ENCODE measurements around the gene CLSTN3.

DNA sequence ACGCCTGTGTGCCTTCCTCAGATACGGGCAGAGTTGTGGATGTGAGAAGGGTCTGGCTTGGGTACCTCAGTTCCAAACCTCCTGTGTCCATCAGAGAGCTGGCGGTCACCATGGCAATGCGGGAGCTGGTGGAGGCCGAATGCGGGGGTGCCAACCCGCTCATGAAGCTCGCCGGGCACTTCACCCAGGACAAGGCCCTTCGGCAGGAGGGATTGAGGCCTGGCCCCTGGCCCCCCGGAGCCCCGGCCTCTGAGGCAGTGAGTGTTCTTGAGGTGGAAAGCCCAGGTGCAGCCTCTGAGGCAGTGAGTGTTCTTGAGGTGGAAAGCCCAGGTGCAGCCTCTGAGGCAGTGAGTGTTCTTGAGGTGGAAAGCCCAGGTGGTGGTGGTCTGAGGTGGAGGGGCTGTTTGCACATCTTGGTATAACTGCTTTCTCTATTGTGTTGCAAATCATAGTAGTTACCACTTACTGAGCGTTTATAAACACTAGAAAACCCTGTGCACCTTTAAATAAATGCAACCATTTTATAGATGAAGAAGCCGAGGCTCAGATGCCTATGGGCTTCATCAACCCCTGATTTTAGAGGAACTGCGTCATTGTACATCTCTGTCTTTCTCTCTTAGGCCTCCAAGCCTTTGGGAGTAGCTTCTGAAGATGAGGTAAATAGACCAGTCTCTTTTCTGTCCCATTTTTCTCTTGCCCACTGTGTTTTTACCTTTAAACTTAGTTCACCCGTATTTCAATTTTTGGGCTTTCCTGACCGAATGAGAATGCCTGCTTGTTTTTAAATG is 60.3 kb downstream of the CLSTN3 start:
- TF ChIP-seq, protein P1, sequence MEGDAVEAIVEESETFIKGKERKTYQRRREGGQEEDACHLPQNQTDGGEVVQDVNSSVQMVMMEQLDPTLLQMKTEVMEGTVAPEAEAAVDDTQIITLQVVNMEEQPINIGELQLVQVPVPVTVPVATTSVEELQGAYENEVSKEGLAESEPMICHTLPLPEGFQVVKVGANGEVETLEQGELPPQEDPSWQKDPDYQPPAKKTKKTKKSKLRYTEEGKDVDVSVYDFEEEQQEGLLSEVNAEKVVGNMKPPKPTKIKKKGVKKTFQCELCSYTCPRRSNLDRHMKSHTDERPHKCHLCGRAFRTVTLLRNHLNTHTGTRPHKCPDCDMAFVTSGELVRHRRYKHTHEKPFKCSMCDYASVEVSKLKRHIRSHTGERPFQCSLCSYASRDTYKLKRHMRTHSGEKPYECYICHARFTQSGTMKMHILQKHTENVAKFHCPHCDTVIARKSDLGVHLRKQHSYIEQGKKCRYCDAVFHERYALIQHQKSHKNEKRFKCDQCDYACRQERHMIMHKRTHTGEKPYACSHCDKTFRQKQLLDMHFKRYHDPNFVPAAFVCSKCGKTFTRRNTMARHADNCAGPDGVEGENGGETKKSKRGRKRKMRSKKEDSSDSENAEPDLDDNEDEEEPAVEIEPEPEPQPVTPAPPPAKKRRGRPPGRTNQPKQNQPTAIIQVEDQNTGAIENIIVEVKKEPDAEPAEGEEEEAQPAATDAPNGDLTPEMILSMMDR (IDR thresholded peaks at IDR 0.05; ENCODE audit: low read depth, low read length, poor library complexity, severe bottlenecking) = no peak
- no peak for TF ChIP-seq EZH2phosphoT487 (IDR thresholded peaks at IDR 0.05; ENCODE audit: borderline replicate concordance, low read length)
